ENCODE measurements around the gene AP2S1.

DNA sequence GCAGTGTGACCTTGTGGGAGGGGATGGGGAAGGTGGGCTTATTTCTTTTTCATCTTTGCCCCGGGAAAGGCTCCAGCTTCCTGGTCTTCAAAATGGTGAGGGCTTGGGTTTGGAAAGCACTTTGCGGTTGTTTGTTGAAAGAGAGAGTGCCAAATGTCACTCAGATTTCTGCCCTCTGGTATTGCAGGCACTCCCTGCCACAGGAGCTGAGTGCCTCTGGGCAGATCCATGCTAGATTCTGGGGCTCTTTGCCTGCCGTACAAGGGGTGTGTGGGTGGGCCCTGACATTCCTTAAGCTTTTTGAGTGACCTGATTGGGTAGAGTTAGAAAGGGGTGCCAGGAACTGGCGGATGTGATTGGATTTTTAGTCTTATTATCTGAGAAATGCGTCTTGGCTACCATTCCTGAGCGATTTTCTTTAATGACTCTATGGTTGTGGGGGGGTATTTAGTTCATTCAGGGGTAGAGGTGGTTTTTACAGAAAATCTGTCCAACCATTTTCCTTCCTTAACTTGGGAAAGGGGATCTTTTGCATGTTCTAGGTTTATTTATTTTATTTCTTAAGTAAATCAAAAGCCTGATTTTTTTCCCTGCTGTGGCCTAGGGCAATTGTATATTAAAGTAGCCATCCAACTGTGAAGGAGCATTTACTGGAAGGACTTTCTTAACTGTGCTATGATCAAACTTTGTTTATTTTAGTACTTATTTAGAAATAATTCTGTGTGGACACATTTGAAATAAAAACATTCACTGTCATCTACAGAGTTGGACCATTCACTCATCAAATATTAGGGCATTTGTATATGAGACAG lies 13.4 kb upstream of the AP2S1 start:
- TF ChIP-seq, protein P1, sequence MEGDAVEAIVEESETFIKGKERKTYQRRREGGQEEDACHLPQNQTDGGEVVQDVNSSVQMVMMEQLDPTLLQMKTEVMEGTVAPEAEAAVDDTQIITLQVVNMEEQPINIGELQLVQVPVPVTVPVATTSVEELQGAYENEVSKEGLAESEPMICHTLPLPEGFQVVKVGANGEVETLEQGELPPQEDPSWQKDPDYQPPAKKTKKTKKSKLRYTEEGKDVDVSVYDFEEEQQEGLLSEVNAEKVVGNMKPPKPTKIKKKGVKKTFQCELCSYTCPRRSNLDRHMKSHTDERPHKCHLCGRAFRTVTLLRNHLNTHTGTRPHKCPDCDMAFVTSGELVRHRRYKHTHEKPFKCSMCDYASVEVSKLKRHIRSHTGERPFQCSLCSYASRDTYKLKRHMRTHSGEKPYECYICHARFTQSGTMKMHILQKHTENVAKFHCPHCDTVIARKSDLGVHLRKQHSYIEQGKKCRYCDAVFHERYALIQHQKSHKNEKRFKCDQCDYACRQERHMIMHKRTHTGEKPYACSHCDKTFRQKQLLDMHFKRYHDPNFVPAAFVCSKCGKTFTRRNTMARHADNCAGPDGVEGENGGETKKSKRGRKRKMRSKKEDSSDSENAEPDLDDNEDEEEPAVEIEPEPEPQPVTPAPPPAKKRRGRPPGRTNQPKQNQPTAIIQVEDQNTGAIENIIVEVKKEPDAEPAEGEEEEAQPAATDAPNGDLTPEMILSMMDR (IDR thresholded peaks at IDR 0.05), result no peak
- TF ChIP-seq POLR2A (IDR thresholded peaks at IDR 0.05), result no peak
